GM18867 (cell line): ENCODE measurements around the gene RUBCN.
"Not testable (repeated sequence)": the region's sequence is repeated elsewhere in the genome, so short reads cannot be mapped to it uniquely, and the experiment has no call there.

Experiments used
- ATAC-seq: cut with Tn5 transposase; IDR thresholded peaks from one replicate; pipeline ENCODE4 v1.9.1; 2021; ENCODE audit warnings: mild to moderate bottlenecking, moderate library complexity; ENCODE audit not compliant: unreplicated experiment

Gene RUBCN

GRCh38 chr3:197659701-197660100, 77.0 kb downstream of the RUBCN start:
- ATAC-seq, result not testable (repeated sequence)

GRCh38 chr3:197659144-197659543, 77.6 kb downstream of the RUBCN start:
- ATAC-seq, result peak; percentile 66

GRCh38 chr3:197658706-197659105, 78.0 kb downstream of the RUBCN start:
- not testable (repeated sequence) for ATAC-seq

GRCh38 chr3:197657541-197658292, 79.0 kb downstream of the RUBCN start:
- ATAC-seq, result not testable (repeated sequence)

GRCh38 chr3:197656960-197657359, 79.7 kb downstream of the RUBCN start:
- ATAC-seq, result not testable (repeated sequence)

- not testable (repeated sequence) for ATAC-seq
These were observed 80.6 kb downstream of the RUBCN start for GRCh38 chr3:197656129-197656528.

- ATAC-seq, result peak; percentile 20
These were observed 81.7 kb downstream of the RUBCN start for GRCh38 chr3:197654998-197655330.

GRCh38 chr3:197654090-197654997, 82.4 kb downstream of the RUBCN start:
- ATAC-seq, result peak; percentile 90

- not testable (repeated sequence) for ATAC-seq
These were observed 83.8 kb downstream of the RUBCN start for GRCh38 chr3:197652860-197653259.

GRCh38 chr3:197647649-197648048, 89.1 kb downstream of the RUBCN start:
- not testable (repeated sequence) for ATAC-seq

- not testable (repeated sequence) for ATAC-seq
These were observed 89.5 kb downstream of the RUBCN start for GRCh38 chr3:197647191-197647590.

GRCh38 chr3:197646294-197646693, 90.4 kb downstream of the RUBCN start:
- ATAC-seq, result not testable (repeated sequence)

GRCh38 chr3:197637556-197637955, 99.1 kb downstream of the RUBCN start:
- ATAC-seq, result not testable (repeated sequence)

GRCh38 chr3:197631989-197632388, 104.7 kb downstream of the RUBCN start:
- not testable (repeated sequence) for ATAC-seq

- ATAC-seq, result not testable (repeated sequence)
These were observed 105.9 kb downstream of the RUBCN start for GRCh38 chr3:197630766-197631165.

- not testable (repeated sequence) for ATAC-seq
These were observed 107.4 kb downstream of the RUBCN start for GRCh38 chr3:197629286-197629685.

GRCh38 chr3:197627772-197628523, 108.8 kb downstream of the RUBCN start:
- ATAC-seq, result peak; percentile 79

GRCh38 chr3:197627158-197627771, 109.4 kb downstream of the RUBCN start:
- ATAC-seq, result peak; percentile 37

GRCh38 chr3:197626404-197627157, 110.1 kb downstream of the RUBCN start:
- ATAC-seq, result peak; percentile 31

- ATAC-seq, result not testable (repeated sequence)
These were observed 115.2 kb downstream of the RUBCN start for GRCh38 chr3:197621478-197621877.
